H1 (cell line): Measurements from ENCODE around the gene UGT1A6.

Experiments
- CTCF ChIP-seq, 3 experiments: IDR thresholded peaks; 1 replicate in 2 of 3; 2 replicates in 1 of 3; pipeline versions ENCODE4 v1.5.1 to v1.6.1; 2011; ENCODE audit warnings: low read length in 3 of 3, mild to moderate bottlenecking in 3 of 3, inconsistent platforms in 2 of 3, low read depth in 1 of 3, moderate library complexity in 1 of 3; ENCODE audit not compliant: insufficient read depth in 1 of 3; ENCODE audit errors: control extremely low read depth in 1 of 3
- HDAC2 ChIP-seq, 2 experiments: fragments of 300-600 bp in 1 of 2; sonication (generic) in 1 of 2; IDR thresholded peaks; 2 replicates each; pipeline ENCODE4 v1.6.1; 2011 to 2012; ENCODE audit warnings: low read depth in 2 of 2, low read length in 2 of 2, mild to moderate bottlenecking in 2 of 2, moderate library complexity in 2 of 2, borderline replicate concordance in 1 of 2, inconsistent platforms in 1 of 2
- TBP ChIP-seq: IDR thresholded peaks from 2 replicates; pipeline ENCODE4 v1.6.1; 2011; ENCODE audit warnings: low read depth, low read length, improper control_type of control experiment

- TF ChIP-seq CTCF (IDR thresholded peaks at IDR 0.05; ENCODE audit: control extremely low read depth in 1 of 3, insufficient read depth in 1 of 3, low read depth in 1 of 3, low read length in 3 of 3) (no peak), HDAC2 (IDR thresholded peaks at IDR 0.05; ENCODE audit: borderline replicate concordance in 1 of 2, low read depth in 2 of 2, low read length in 2 of 2) (no peak), TBP (no peak)
Observed at GRCh38 chr2:233764761-233765160, 72.1 kb downstream of the UGT1A6 start.
